Measurements from ENCODE around the gene ZNF740. TPM values are rescaled to one million over a fixed set of nuclear protein-coding genes. Genes with fewer than 3 reads are reported as not detected.
"Not testable (repeated sequence)": the region's sequence is repeated elsewhere in the genome, so short reads cannot be mapped to it uniquely, and the experiment has no call there.

Gene ZNF740
- total RNA-seq, 2 donors from 2014 or later, result 10.1 to 21.4 TPM

DNA sequence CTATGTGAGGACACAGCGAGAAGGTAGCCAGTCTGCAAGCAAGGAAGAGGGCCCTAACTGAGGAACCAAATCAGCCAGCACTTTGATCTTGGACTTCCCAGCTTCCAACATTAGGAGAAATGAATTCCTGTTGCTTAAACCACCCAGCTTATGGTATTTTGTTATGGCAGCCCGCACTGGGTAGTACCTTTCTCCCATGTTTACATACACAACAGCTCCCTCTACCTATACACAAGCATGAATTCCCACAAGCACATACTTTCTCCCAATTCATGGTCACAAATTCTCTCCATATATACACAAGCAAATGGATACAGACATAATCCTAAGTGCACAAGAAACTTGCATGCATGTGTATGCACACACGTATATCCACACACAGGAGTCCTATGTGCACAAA, 19.2 kb downstream of the ZNF740 start:
- H3K36me3 ChIP-seq (replicated peaks in 1 of 2; ENCODE audit: insufficient read depth in 1 of 2, low read depth in 2 of 2), result no peaks in the 10 kb centered on the region
- DNase-seq (no peak), ATAC-seq (no peak)
- H3K4me3 ChIP-seq, result no peak overlapping the region
- H3K9me3 ChIP-seq, result no peaks in the 10 kb centered on the region
- WGBS, 2 donors, result 77 to 81% methylated on average over 3 of the region's 3 CpGs
- H3K27me3 ChIP-seq, result no peaks in the 10 kb centered on the region
- H3K27ac ChIP-seq, result no peak overlapping the region
- peaks cover 19% of the 10 kb centered on the region for H3K4me1 ChIP-seq
- TF ChIP-seq, protein P1, sequence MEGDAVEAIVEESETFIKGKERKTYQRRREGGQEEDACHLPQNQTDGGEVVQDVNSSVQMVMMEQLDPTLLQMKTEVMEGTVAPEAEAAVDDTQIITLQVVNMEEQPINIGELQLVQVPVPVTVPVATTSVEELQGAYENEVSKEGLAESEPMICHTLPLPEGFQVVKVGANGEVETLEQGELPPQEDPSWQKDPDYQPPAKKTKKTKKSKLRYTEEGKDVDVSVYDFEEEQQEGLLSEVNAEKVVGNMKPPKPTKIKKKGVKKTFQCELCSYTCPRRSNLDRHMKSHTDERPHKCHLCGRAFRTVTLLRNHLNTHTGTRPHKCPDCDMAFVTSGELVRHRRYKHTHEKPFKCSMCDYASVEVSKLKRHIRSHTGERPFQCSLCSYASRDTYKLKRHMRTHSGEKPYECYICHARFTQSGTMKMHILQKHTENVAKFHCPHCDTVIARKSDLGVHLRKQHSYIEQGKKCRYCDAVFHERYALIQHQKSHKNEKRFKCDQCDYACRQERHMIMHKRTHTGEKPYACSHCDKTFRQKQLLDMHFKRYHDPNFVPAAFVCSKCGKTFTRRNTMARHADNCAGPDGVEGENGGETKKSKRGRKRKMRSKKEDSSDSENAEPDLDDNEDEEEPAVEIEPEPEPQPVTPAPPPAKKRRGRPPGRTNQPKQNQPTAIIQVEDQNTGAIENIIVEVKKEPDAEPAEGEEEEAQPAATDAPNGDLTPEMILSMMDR (IDR thresholded peaks at IDR 0.05), result no peak
- no peak for TF ChIP-seq POLR2A (IDR thresholded peaks at IDR 0.05)
- intact Hi-C loops (cut with DNase I), result loop anchor here (5.0 to 10.0 kb wide), 2 partner anchors 37 to 135 kb away; no protein-coding TSS in a partner anchor

DNA sequence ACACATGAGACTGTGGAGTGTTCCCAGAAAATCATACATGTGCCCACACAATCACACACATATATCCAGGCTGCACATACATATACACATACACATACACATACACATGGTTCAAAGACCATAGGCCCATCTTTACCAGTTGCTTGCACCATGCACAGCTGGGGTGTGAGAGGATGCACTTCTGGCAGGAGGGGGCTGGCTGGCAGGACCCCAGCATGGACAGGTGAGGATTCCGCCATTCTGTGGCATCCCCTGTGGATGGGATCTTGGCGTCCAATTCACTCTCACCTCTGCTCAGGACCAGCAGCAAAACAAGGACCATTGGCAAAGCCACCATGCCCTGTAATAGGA, 19.6 kb downstream of the ZNF740 start:
- TF ChIP-seq POLR2A (IDR thresholded peaks at IDR 0.05), result no peak
- TF ChIP-seq, protein P1 (IDR thresholded peaks at IDR 0.05), result no peak
- no peak overlapping the region for H3K27ac ChIP-seq
- no peaks in the 10 kb centered on the region for H3K36me3 ChIP-seq (replicated peaks in 1 of 2; ENCODE audit: insufficient read depth in 1 of 2, low read depth in 2 of 2)
- no peak overlapping the region for H3K4me3 ChIP-seq
- DNase-seq, result no peak
- intact Hi-C loops (cut with DNase I), result no loop called here
- ATAC-seq, result no peak
- no peaks in the 10 kb centered on the region for H3K27me3 ChIP-seq
- H3K9me3 ChIP-seq, result no peaks in the 10 kb centered on the region
- H3K4me1 ChIP-seq, result peaks cover 15% of the 10 kb centered on the region
- 66 to 75% methylated on average over 2 of the region's 2 CpGs for WGBS, 2 donors

DNA sequence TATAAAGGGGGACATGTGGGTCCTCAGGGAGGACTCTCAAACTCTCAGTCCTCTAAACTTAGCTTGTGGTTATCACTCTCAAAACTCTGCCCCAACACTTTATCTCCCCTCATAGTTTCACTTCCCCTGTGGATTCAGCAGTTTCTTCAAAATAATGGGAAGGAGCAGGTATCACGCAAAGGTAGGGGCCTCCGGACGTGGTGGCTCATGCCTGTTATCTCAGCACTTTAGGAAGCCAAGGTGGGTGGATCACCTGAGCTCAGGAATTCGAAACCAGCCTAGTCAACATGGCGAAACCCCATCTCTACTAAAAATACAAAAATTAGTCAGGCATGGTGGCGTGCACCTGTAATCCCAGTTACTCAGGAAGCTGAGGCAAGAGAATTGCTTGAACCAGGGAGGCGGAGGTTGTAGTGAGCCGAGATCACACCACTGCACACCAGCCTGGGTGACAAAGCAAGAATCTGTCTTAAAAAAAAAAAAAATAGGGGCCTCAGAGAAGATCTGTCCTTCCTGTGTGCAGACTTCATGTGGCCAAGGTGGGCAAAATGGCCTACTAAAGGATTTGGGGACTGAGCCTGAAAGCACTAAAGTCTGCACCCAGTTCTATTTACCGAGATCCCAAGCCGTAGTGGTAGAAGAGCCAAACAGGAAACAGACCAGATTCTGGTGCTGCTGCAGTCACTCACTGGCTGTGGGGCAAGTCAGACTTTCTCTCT, 20.1 kb downstream of the ZNF740 start:
- Histone ChIP-seq H3K4me1 (peaks cover 13% of the 10 kb centered on the region), H3K27ac (no peak overlapping the region), H3K36me3 (replicated peaks in 1 of 2; ENCODE audit: insufficient read depth in 1 of 2, low read depth in 2 of 2) (no peaks in the 10 kb centered on the region), H3K4me3 (no peak overlapping the region), H3K27me3 (no peaks in the 10 kb centered on the region), H3K9me3 (no peaks in the 10 kb centered on the region)
- 63 to 77% methylated on average over 10 of the region's 10 CpGs for WGBS, 2 donors
- intact Hi-C loops (cut with DNase I), result no loop called here
- DNase-seq (no peak), ATAC-seq (no peak)
- no peak for TF ChIP-seq POLR2A (IDR thresholded peaks at IDR 0.05)
- TF ChIP-seq, protein P1 (IDR thresholded peaks at IDR 0.05), result no peak

DNA sequence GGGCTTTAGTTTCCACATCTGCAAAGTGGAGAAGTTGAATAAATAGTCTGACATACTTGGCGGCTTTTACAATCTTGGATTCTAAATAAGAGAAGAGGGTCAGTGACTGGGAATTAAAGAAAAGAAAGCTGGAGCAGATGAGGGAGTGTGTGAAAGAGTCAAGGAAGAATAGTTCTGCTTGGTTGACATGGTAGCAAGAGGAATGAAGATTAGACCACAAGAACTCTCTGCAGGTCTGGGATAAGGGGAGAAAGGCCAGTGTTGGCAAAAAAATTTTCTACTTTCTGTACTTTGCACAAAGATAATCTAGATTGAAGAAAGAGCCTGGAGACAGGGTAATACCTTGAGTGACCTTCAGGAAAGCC, 20.6 kb downstream of the ZNF740 start:
- DNase-seq, result no peak
- Histone ChIP-seq H3K27ac (no peak overlapping the region), H3K4me1 (peaks cover 13% of the 10 kb centered on the region), H3K4me3 (no peak overlapping the region), H3K27me3 (no peaks in the 10 kb centered on the region), H3K36me3 (replicated peaks in 1 of 2; ENCODE audit: insufficient read depth in 1 of 2, low read depth in 2 of 2) (no peaks in the 10 kb centered on the region), H3K9me3 (no peaks in the 10 kb centered on the region)
- intact Hi-C loops (cut with DNase I), result no loop called here
- ATAC-seq, result no peak
- TF ChIP-seq, protein P1 (IDR thresholded peaks at IDR 0.05), result no peak
- TF ChIP-seq POLR2A (IDR thresholded peaks at IDR 0.05), result no peak
- WGBS, 2 donors, result 80 to 82% methylated on average over 1 of the region's 1 CpG

DNA sequence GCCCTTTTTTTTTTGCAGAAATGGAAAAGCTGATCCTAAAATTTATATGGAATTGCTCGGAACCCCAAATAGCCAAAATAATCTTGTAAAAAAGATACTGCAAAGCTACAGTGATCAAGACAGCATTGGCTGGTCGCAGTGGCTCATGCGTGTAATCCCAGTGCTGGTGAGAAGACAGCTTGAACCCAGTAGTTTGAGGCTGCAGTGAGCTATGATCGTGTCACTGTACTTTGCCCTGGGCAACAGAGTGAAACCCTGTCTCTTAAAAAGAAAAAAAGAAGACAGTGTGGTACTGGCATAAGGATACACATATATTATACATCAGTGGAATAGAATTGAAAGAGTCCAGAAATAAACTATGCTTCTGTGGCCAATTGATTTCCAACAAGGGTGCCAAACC, 21.1 kb downstream of the ZNF740 start:
- DNase-seq (no peak), ATAC-seq (no peak)
- no peak for TF ChIP-seq POLR2A (IDR thresholded peaks at IDR 0.05)
- TF ChIP-seq, protein P1 (IDR thresholded peaks at IDR 0.05), result no peak
- Histone ChIP-seq H3K36me3 (replicated peaks in 1 of 2; ENCODE audit: insufficient read depth in 1 of 2, low read depth in 2 of 2) (no peaks in the 10 kb centered on the region), H3K27me3 (no peaks in the 10 kb centered on the region), H3K4me1 (peaks cover 13% of the 10 kb centered on the region), H3K9me3 (no peaks in the 10 kb centered on the region), H3K27ac (no peak overlapping the region), H3K4me3 (no peak overlapping the region)
- intact Hi-C loops (cut with DNase I), result no loop called here
- WGBS, 2 donors, result 73 to 90% methylated on average over 4 of the region's 4 CpGs

DNA sequence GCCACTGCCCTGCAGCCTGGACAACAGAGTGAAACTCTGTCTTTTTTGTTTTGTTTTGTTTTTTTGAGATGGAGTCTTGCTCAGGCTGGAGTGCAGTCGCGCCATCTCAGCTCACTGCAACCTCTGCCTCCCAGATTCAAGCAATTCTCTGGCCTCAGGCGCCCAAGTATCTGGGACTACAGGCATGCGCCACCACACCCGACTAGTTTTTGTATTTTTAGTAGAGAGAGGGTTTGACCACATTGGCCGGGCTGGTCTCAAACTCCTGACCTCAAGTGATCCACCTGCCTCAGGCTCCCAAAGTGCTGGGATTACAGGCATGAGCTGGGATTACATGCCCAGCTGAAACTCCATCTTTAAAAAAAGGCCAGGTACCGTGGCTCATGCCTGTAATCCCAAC, 21.8 kb downstream of the ZNF740 start:
- DNase-seq; H3K27ac ChIP-seq; H3K4me1 ChIP-seq; H3K9me3 ChIP-seq; H3K4me3 ChIP-seq; ATAC-seq; intact Hi-C loops (cut with DNase I); H3K36me3 ChIP-seq (replicated peaks in 1 of 2; ENCODE audit: insufficient read depth in 1 of 2, low read depth in 2 of 2); H3K27me3 ChIP-seq: not testable (repeated sequence)
- 64 to 74% methylated on average over 7 of the region's 7 CpGs for WGBS, 2 donors

Measured in body of pancreas (tissue), 4 donors.